H54 (cell line): ENCODE data around the gene TSPAN16.
"Not testable (repeated sequence)": the region's sequence is repeated elsewhere in the genome, so short reads cannot be mapped to it uniquely, and the experiment has no call there.

Source experiments
- DNase-seq: peaks from one replicate; pipeline ENCODE4 v3.0.0; 2011; ENCODE audit warnings: low spot score, mixed read lengths; ENCODE audit not compliant: insufficient read length
- FAIRE-seq: peaks from 3 replicates; lab custom pipeline; 2011; peaks lifted over from hg19 to GRCh38; lab: Jason Lieb, UNC
- POLR2A ChIP-seq: IDR thresholded peaks from 2 replicates; pipeline ENCODE4 v1.6.1; 2011; ENCODE audit warnings: low read depth, mild to moderate bottlenecking, low read length

The TSPAN16 gene

GRCh38 chr19:11286312-11286974 lies 9.5 kb upstream of the TSPAN16 start:
- TF ChIP-seq POLR2A, result no peak
- DNase-seq, result no peak

GRCh38 chr19:11288349-11288748 lies 7.6 kb upstream of the TSPAN16 start:
- no peak for FAIRE-seq
- no peak for TF ChIP-seq POLR2A
- no peak for DNase-seq

More at GRCh38 chr19:11286312-11286974, 9.5 kb upstream of the TSPAN16 start:
- no peak for FAIRE-seq

- TF ChIP-seq POLR2A, result no peak
- no peak for FAIRE-seq
- DNase-seq, result no peak
Measured at GRCh38 chr19:11290256-11290655, 5.7 kb upstream of the TSPAN16 start.

- TF ChIP-seq POLR2A, result no peak
- DNase-seq (no peak), FAIRE-seq (no peak)
Measured at GRCh38 chr19:11291415-11291814, 4.5 kb upstream of the TSPAN16 start.

GRCh38 chr19:11291991-11292390 lies 4.0 kb upstream of the TSPAN16 start:
- FAIRE-seq (no peak), DNase-seq (no peak)

GRCh38 chr19:11293433-11294389 lies 2.2 kb upstream of the TSPAN16 start:
- peak; percentile 32; the same call in 1 of the 2 replicates for TF ChIP-seq POLR2A
- DNase-seq, result peak; percentile 91
- peak; percentile 73 for FAIRE-seq

More at GRCh38 chr19:11291991-11292390, 4.0 kb upstream of the TSPAN16 start:
- TF ChIP-seq POLR2A, result no peak

GRCh38 chr19:11295180-11295579 lies 780 bp upstream of the TSPAN16 start:
- FAIRE-seq, result no peak
- no peak for TF ChIP-seq POLR2A

GRCh38 chr19:11296264-11296663 lies 304 bp downstream of the TSPAN16 start:
- FAIRE-seq (no peak), DNase-seq (no peak)
- TF ChIP-seq POLR2A, result no peak

More at GRCh38 chr19:11295180-11295579, 780 bp upstream of the TSPAN16 start:
- no peak for DNase-seq

GRCh38 chr19:11299946-11300810 lies 4.2 kb downstream of the TSPAN16 start:
- no peak for TF ChIP-seq POLR2A

GRCh38 chr19:11300811-11301120 lies 4.8 kb downstream of the TSPAN16 start:
- TF ChIP-seq POLR2A, result no peak
- FAIRE-seq (no peak), DNase-seq (no peak)

More at GRCh38 chr19:11299946-11300810, 4.2 kb downstream of the TSPAN16 start:
- DNase-seq (no peak), FAIRE-seq (no peak)

GRCh38 chr19:11304936-11305335 lies 9.0 kb downstream of the TSPAN16 start:
- no peak for TF ChIP-seq POLR2A
- no peak for FAIRE-seq
- DNase-seq, result no peak

- no peak for TF ChIP-seq POLR2A
- no peak for FAIRE-seq
- DNase-seq, result no peak
Measured at GRCh38 chr19:11306337-11306736, 10.4 kb downstream of the TSPAN16 start.

GRCh38 chr19:11320278-11320995 lies 24.5 kb downstream of the TSPAN16 start:
- not testable (repeated sequence) for FAIRE-seq, DNase-seq
